Activated T-helper 1 cell treated with anti-CD3 and anti-CD28 coated beads, Interleukin-12 subunit alpha, Interleukin-12 subunit beta, Interleukin-2, Interleukin-4 antibody, amounts not matched to agents 30 ng/mL and 10 ng/mL and 1 ng/mL, durations not matched to agents 14 hours and 24 hours and 36 hours (primary cell): ENCODE measurements around the gene MRPL20. TPM values are rescaled to one million over a fixed set of nuclear protein-coding genes. Genes with fewer than 3 reads are reported as not detected.

Experiments used
- DNase-seq: peaks from one replicate; pipeline ENCODE4 v3.0.0; 2021; ENCODE audit warnings: low spot score
- H3K27ac Mint-ChIP-seq: one replicate; pipeline ENCODE4 v1.8.0; 2021; ENCODE audit warnings: mild to moderate bottlenecking, mixed read lengths
- H3K27me3 Mint-ChIP-seq: one replicate; pipeline ENCODE4 v1.8.0; 2022; ENCODE audit warnings: mild to moderate bottlenecking, moderate library complexity, mixed read lengths; ENCODE audit not compliant: insufficient read depth
- H3K36me3 Mint-ChIP-seq: one replicate; pipeline ENCODE4 v1.8.0; 2021; ENCODE audit warnings: low read depth, mixed read lengths
- H3K4me1 Mint-ChIP-seq: one replicate; pipeline ENCODE4 v1.8.0; 2021; ENCODE audit warnings: low read depth, mixed read lengths
- H3K4me3 Mint-ChIP-seq: one replicate; pipeline ENCODE4 v1.8.0; 2021; ENCODE audit warnings: mild to moderate bottlenecking, moderate library complexity, mixed read lengths
- H3K9me3 Mint-ChIP-seq: one replicate; pipeline ENCODE4 v1.8.0; 2021; ENCODE audit warnings: mixed read lengths
- intact Hi-C: fragments of 100-400 bp; cut with micrococcal nuclease; formaldehyde crosslinking; loops from one replicate; pipeline ENCODE4 v1.15.1; 2024
- total RNA-seq: library from RNA; stranded (reverse); gene quantifications from 2 replicates; pipeline ENCODE4 v1.2.3, GENCODE V29; 2022

MRPL20 gene
- total RNA-seq, 1 donor from 2014 or later, result 205 TPM

GRCh38 chr1:1427106-1427819 is 20.2 kb upstream of the MRPL20 start:
- Mint-ChIP-seq H3K27me3 (peaks cover 26% of the 10 kb centered on the region), H3K36me3 (no peaks in the 10 kb centered on the region), H3K9me3 (no peaks in the 10 kb centered on the region), H3K27ac (no peak overlapping the region), H3K4me3 (no peak overlapping the region), H3K4me1 (no peaks in the 10 kb centered on the region)
- DNase-seq, result no peak
- intact Hi-C loops, result no loop called here

- no peak for DNase-seq
- Mint-ChIP-seq H3K36me3 (no peaks in the 10 kb centered on the region), H3K4me3 (no peak overlapping the region), H3K9me3 (no peaks in the 10 kb centered on the region), H3K27ac (no peak overlapping the region), H3K27me3 (peaks cover 28% of the 10 kb centered on the region), H3K4me1 (no peaks in the 10 kb centered on the region)
- intact Hi-C loops, result no loop called here
Observed at GRCh38 chr1:1426496-1427105, 19.5 kb upstream of the MRPL20 start.

GRCh38 chr1:1425753-1426495 is 18.8 kb upstream of the MRPL20 start:
- no peak for DNase-seq
- Mint-ChIP-seq H3K4me1 (no peaks in the 10 kb centered on the region), H3K9me3 (no peaks in the 10 kb centered on the region), H3K27ac (no peak overlapping the region), H3K36me3 (no peaks in the 10 kb centered on the region), H3K27me3 (peaks cover 26% of the 10 kb centered on the region), H3K4me3 (no peak overlapping the region)
- intact Hi-C loops, result no loop called here

- no peak overlapping the region for H3K4me3 Mint-ChIP-seq
- no peak for DNase-seq
- intact Hi-C loops, result no loop called here
- no peaks in the 10 kb centered on the region for H3K4me1 Mint-ChIP-seq
- H3K27me3 Mint-ChIP-seq, result peaks cover 26% of the 10 kb centered on the region
- no peak overlapping the region for H3K27ac Mint-ChIP-seq
- no peaks in the 10 kb centered on the region for H3K9me3 Mint-ChIP-seq
- H3K36me3 Mint-ChIP-seq, result no peaks in the 10 kb centered on the region
Observed at GRCh38 chr1:1425426-1425752, 18.3 kb upstream of the MRPL20 start.

GRCh38 chr1:1424707-1425106 is 17.6 kb upstream of the MRPL20 start:
- no peak overlapping the region for H3K27ac Mint-ChIP-seq
- DNase-seq, result no peak

GRCh38 chr1:1423245-1423597 is 16.1 kb upstream of the MRPL20 start:
- no peak for DNase-seq
- H3K27me3 Mint-ChIP-seq, result peaks cover 10% of the 10 kb centered on the region
- H3K4me3 Mint-ChIP-seq, result no peak overlapping the region
- no peaks in the 10 kb centered on the region for H3K36me3 Mint-ChIP-seq
- intact Hi-C loops, result no loop called here
- peaks cover 2% of the 10 kb centered on the region for H3K4me1 Mint-ChIP-seq
- no peaks in the 10 kb centered on the region for H3K9me3 Mint-ChIP-seq
- no peak overlapping the region for H3K27ac Mint-ChIP-seq

More at GRCh38 chr1:1424707-1425106, 17.6 kb upstream of the MRPL20 start:
- intact Hi-C loops, result no loop called here
- Mint-ChIP-seq H3K9me3 (no peaks in the 10 kb centered on the region), H3K4me3 (no peak overlapping the region), H3K4me1 (no peaks in the 10 kb centered on the region), H3K36me3 (no peaks in the 10 kb centered on the region), H3K27me3 (peaks cover 22% of the 10 kb centered on the region)

GRCh38 chr1:1422465-1423244 is 15.6 kb upstream of the MRPL20 start:
- Mint-ChIP-seq H3K27me3 (peaks cover 10% of the 10 kb centered on the region), H3K27ac (no peak overlapping the region), H3K9me3 (no peaks in the 10 kb centered on the region), H3K4me3 (no peak overlapping the region), H3K4me1 (peaks cover 8% of the 10 kb centered on the region), H3K36me3 (no peaks in the 10 kb centered on the region)
- intact Hi-C loops, result no loop called here
- no peak for DNase-seq

- intact Hi-C loops, result no loop called here
- no peak for DNase-seq
- H3K36me3 Mint-ChIP-seq, result no peaks in the 10 kb centered on the region
- peaks cover 10% of the 10 kb centered on the region for H3K4me1 Mint-ChIP-seq
- peaks cover 10% of the 10 kb centered on the region for H3K27me3 Mint-ChIP-seq
- H3K9me3 Mint-ChIP-seq, result no peaks in the 10 kb centered on the region
- H3K4me3 Mint-ChIP-seq, result no peak overlapping the region
- H3K27ac Mint-ChIP-seq, result no peak overlapping the region
Observed at GRCh38 chr1:1421907-1422464, 14.9 kb upstream of the MRPL20 start.

GRCh38 chr1:1421147-1421906 is 14.2 kb upstream of the MRPL20 start, which contains the start of gene ANKRD65:
Gene ANKRD65 (minus strand): TSS chr1:1421276. CDS start chr1:1421005, 271 bp downstream.
- H3K9me3 Mint-ChIP-seq, result no peaks in the 10 kb centered on the region
- no peak for DNase-seq
- no peak within 1 kb of the TSS for H3K4me3 Mint-ChIP-seq
- peaks cover 9% of the 10 kb centered on the region for H3K27me3 Mint-ChIP-seq
- no peak within 1 kb of the TSS for H3K27ac Mint-ChIP-seq
- H3K4me1 Mint-ChIP-seq, result peaks cover 10% of the 10 kb centered on the region
- intact Hi-C loops, result no loop called here
- H3K36me3 Mint-ChIP-seq, result no peaks in the 10 kb centered on the region

GRCh38 chr1:1420654-1421141 is 13.6 kb upstream of the MRPL20 start:
- no peak overlapping the region for H3K27ac Mint-ChIP-seq
- intact Hi-C loops, result no loop called here
- no peaks in the 10 kb centered on the region for H3K9me3 Mint-ChIP-seq
- H3K4me1 Mint-ChIP-seq, result peaks cover 10% of the 10 kb centered on the region
- H3K27me3 Mint-ChIP-seq, result peaks cover 8% of the 10 kb centered on the region
- H3K36me3 Mint-ChIP-seq, result no peaks in the 10 kb centered on the region
- H3K4me3 Mint-ChIP-seq, result no peak overlapping the region
- DNase-seq, result no peak

GRCh38 chr1:1419813-1420653 is 12.9 kb upstream of the MRPL20 start:
- Mint-ChIP-seq H3K4me3 (no peak overlapping the region), H3K9me3 (no peaks in the 10 kb centered on the region), H3K36me3 (no peaks in the 10 kb centered on the region), H3K27ac (no peak overlapping the region), H3K27me3 (peaks cover 7% of the 10 kb centered on the region), H3K4me1 (peaks cover 10% of the 10 kb centered on the region)
- intact Hi-C loops, result no loop called here
- no peak for DNase-seq
